ENCODE results near the gene TBPL2.

The TBPL2 gene

GRCh38 chr14:55404173-55404854 lies 36.1 kb downstream of the TBPL2 start:
- no peak overlapping the region for H3K4me3 ChIP-seq (ENCODE audit: low read depth in 1 of 2, low read length in 1 of 2)
- TF ChIP-seq CTCF (IDR thresholded peaks at IDR 0.05): no peak
- no peak overlapping the region for H3K27ac ChIP-seq
- H3K36me3 ChIP-seq: no peaks in the 10 kb centered on the region
- H3K27me3 ChIP-seq: no peaks in the 10 kb centered on the region
- H3K4me1 ChIP-seq (ENCODE audit: control insufficient read depth in 1 of 2, insufficient read depth in 1 of 2, low read depth in 1 of 2, low read length in 1 of 2): no peaks in the 10 kb centered on the region
- H3K9me3 ChIP-seq: no peaks in the 10 kb centered on the region

GRCh38 chr14:55401751-55402150 lies 38.7 kb downstream of the TBPL2 start:
- no peaks in the 10 kb centered on the region for H3K27me3 ChIP-seq
- no peak overlapping the region for H3K4me3 ChIP-seq (ENCODE audit: low read depth in 1 of 2, low read length in 1 of 2)
- no peak for TF ChIP-seq CTCF (IDR thresholded peaks at IDR 0.05)
- H3K27ac ChIP-seq: no peak overlapping the region
- H3K36me3 ChIP-seq: peaks cover 3% of the 10 kb centered on the region
- H3K4me1 ChIP-seq (ENCODE audit: control insufficient read depth in 1 of 2, insufficient read depth in 1 of 2, low read depth in 1 of 2, low read length in 1 of 2): no peaks in the 10 kb centered on the region
- H3K9me3 ChIP-seq: no peaks in the 10 kb centered on the region

- peaks cover 10% of the 10 kb centered on the region for H3K36me3 ChIP-seq
- H3K9me3 ChIP-seq: no peaks in the 10 kb centered on the region
- no peaks in the 10 kb centered on the region for H3K4me1 ChIP-seq (ENCODE audit: control insufficient read depth in 1 of 2, insufficient read depth in 1 of 2, low read depth in 1 of 2, low read length in 1 of 2)
- TF ChIP-seq CTCF (IDR thresholded peaks at IDR 0.05): no peak
- H3K27me3 ChIP-seq: no peaks in the 10 kb centered on the region
- no peak overlapping the region for H3K27ac ChIP-seq
- H3K4me3 ChIP-seq (ENCODE audit: low read depth in 1 of 2, low read length in 1 of 2): no peak overlapping the region
Measured at GRCh38 chr14:55399852-55400251, 40.6 kb downstream of the TBPL2 start.

GRCh38 chr14:55399183-55399582 lies 41.2 kb downstream of the TBPL2 start:
- H3K27me3 ChIP-seq: no peaks in the 10 kb centered on the region
- H3K9me3 ChIP-seq: no peaks in the 10 kb centered on the region
- no peak for TF ChIP-seq CTCF (IDR thresholded peaks at IDR 0.05)
- no peak overlapping the region for H3K27ac ChIP-seq
- no peaks in the 10 kb centered on the region for H3K4me1 ChIP-seq (ENCODE audit: control insufficient read depth in 1 of 2, insufficient read depth in 1 of 2, low read depth in 1 of 2, low read length in 1 of 2)
- H3K4me3 ChIP-seq (ENCODE audit: low read depth in 1 of 2, low read length in 1 of 2): no peak overlapping the region
- H3K36me3 ChIP-seq: peaks cover 10% of the 10 kb centered on the region

GRCh38 chr14:55398679-55399078 lies 41.7 kb downstream of the TBPL2 start:
- H3K27me3 ChIP-seq: no peaks in the 10 kb centered on the region
- no peaks in the 10 kb centered on the region for H3K4me1 ChIP-seq (ENCODE audit: control insufficient read depth in 1 of 2, insufficient read depth in 1 of 2, low read depth in 1 of 2, low read length in 1 of 2)
- no peak for TF ChIP-seq CTCF (IDR thresholded peaks at IDR 0.05)
- no peak overlapping the region for H3K4me3 ChIP-seq (ENCODE audit: low read depth in 1 of 2, low read length in 1 of 2)
- H3K9me3 ChIP-seq: no peaks in the 10 kb centered on the region
- no peak overlapping the region for H3K27ac ChIP-seq
- peaks cover 10% of the 10 kb centered on the region for H3K36me3 ChIP-seq

All from neutrophil (primary cell).